A549 (cell line): ENCODE measurements around the gene CYP19A1. TPM values are rescaled to one million over a fixed set of nuclear protein-coding genes. Genes with fewer than 3 reads are reported as not detected.

Experiments used
- ATAC-seq, 2 experiments: fragments of 200-7000 bp in 1 of 2; fragments of >200 bp in 1 of 2; cut with Nextera tagmentation in 1 of 2; cut with Tn5 transposase in 1 of 2; 3 replicates each; pipeline versions ENCODE4 v1.8.0 to v1.9.1; 2018 to 2020; ENCODE audit warnings: mild to moderate bottlenecking in 1 of 2, moderate library complexity in 1 of 2
- CTCF ChIA-PET: fragments of 300-600 bp; sonication (Branson Sonifier 250); formaldehyde crosslinking; extraction: SDS; loops from one replicate; lab custom pipeline; 2021; ENCODE audit warnings: antibody characterized with exemption, inconsistent platforms; lab: Yijun Ruan, JAX
- POLR2A ChIA-PET: fragments of 350-600 bp; formaldehyde crosslinking; extraction: SDS; loops from one replicate; lab custom pipeline; 2021; ENCODE audit warnings: antibody characterized with exemption, inconsistent platforms; lab: Yijun Ruan, JAX
- DNase-seq, 2 experiments: peaks; one replicate each; pipeline versions ENCODE4 v3.0.0 to v3.0.0-alpha.2; 2011 to 2016; ENCODE audit warnings: low read depth in 1 of 2, low spot score in 1 of 2
- FAIRE-seq: peaks from 2 replicates; lab custom pipeline; 2011; peaks lifted over from hg19 to GRCh38; lab: Jason Lieb, UNC
- H3K27ac ChIP-seq, 2 experiments: fragments of >200 bp; sonication (Bioruptor Twin); formaldehyde crosslinking; 3 replicates each; pipeline ENCODE4 v1.5.1; 2016 to 2017
- H3K4me1 ChIP-seq: fragments of >200 bp; sonication (Bioruptor Twin); formaldehyde crosslinking; 3 replicates; pipeline ENCODE4 v1.6.1; 2016
- H3K4me2 ChIP-seq: fragments of >200 bp; sonication (Bioruptor Twin); formaldehyde crosslinking; 3 replicates; pipeline ENCODE4 v1.6.1; 2016
- H3K4me3 ChIP-seq: fragments of >200 bp; sonication (Bioruptor Twin); formaldehyde crosslinking; 3 replicates; pipeline ENCODE4 v1.5.1; 2016
- H3K9me3 ChIP-seq: fragments of >200 bp; sonication (Bioruptor Twin); formaldehyde crosslinking; 3 replicates; pipeline ENCODE4 v1.6.1; 2016
- CBX2 ChIP-seq: fragments of 200-600 bp; sonication (generic); IDR thresholded peaks from 2 replicates; pipeline ENCODE4 v1.6.1; 2016; ENCODE audit warnings: low read depth, mild to moderate bottlenecking, borderline replicate concordance
- CHD4 ChIP-seq: fragments of 200-600 bp; sonication (generic); IDR thresholded peaks from 2 replicates; pipeline ENCODE4 v1.6.1; 2016; ENCODE audit warnings: antibody characterized with exemption, mild to moderate bottlenecking, borderline replicate concordance
- EHF ChIP-seq: fragments of 250-450 bp; sonication (Bioruptor Pico); IDR thresholded peaks from 2 replicates; pipeline ENCODE4 v1.5.0; 2020; ENCODE audit warnings: mild to moderate bottlenecking
- FOSL2 ChIP-seq, 2 experiments: fragments of 450-650 bp in 1 of 2; fragments of >200 bp in 1 of 2; sonication (Bioruptor Twin) in 1 of 2; formaldehyde crosslinking; IDR thresholded peaks; 2 replicates each; pipeline versions ENCODE4 v1.5.0 to v1.6.1; 2016 to 2020; ENCODE audit warnings: mild to moderate bottlenecking in 1 of 2, moderate library complexity in 1 of 2
- HEYL ChIP-seq: fragments of 250-450 bp; sonication (Bioruptor Pico); IDR thresholded peaks from 2 replicates; pipeline ENCODE4 v1.8.0; 2021; ENCODE audit warnings: mild to moderate bottlenecking, moderate library complexity
- HOXB13 ChIP-seq: fragments of 250-450 bp; sonication (Bioruptor Pico); IDR thresholded peaks from 2 replicates; pipeline ENCODE4 v1.5.0; 2020; ENCODE audit warnings: low read depth, mild to moderate bottlenecking, moderate library complexity
- HOXB5 ChIP-seq: fragments of 250-450 bp; sonication (Bioruptor Pico); IDR thresholded peaks from 2 replicates; pipeline ENCODE4 v1.5.0; 2020; ENCODE audit warnings: mild to moderate bottlenecking, moderate library complexity
- JUN ChIP-seq, 2 experiments: fragments of >200 bp; sonication (Bioruptor Twin); formaldehyde crosslinking; IDR thresholded peaks; 2 replicates in 1 of 2; 3 replicates in 1 of 2; pipeline ENCODE4 v1.6.1; 2016 to 2017
- JUNB ChIP-seq: fragments of >200 bp; sonication (Bioruptor Twin); formaldehyde crosslinking; IDR thresholded peaks from 2 replicates; pipeline ENCODE4 v1.6.1; 2016
- MAFK ChIP-seq: fragments of 450-650 bp; IDR thresholded peaks from 2 replicates; pipeline ENCODE4 v1.6.1; 2014; ENCODE audit not compliant: partially characterized antibody
- PHF8 ChIP-seq: fragments of 200-600 bp; sonication (generic); IDR thresholded peaks from 2 replicates; pipeline ENCODE4 v1.6.1; 2016; ENCODE audit warnings: low read depth, mild to moderate bottlenecking, antibody characterized with exemption, moderate library complexity, borderline replicate concordance
- POLR2AphosphoS2 ChIP-seq: conservative IDR thresholded peaks from 2 replicates; pipeline ENCODE4 v1.6.1; 2012; ENCODE audit warnings: low read length, improper control_type of control experiment, inconsistent platforms
- RAD21 ChIP-seq, 2 experiments: fragments of >200 bp in 1 of 2; sonication (Bioruptor Twin) in 1 of 2; formaldehyde crosslinking in 1 of 2; IDR thresholded peaks in 1 of 2; conservative IDR thresholded peaks in 1 of 2; 2 replicates in 1 of 2; 3 replicates in 1 of 2; pipeline ENCODE4 v1.6.1; 2012 to 2018; ENCODE audit warnings: inconsistent platforms in 1 of 2
- RCOR1 ChIP-seq: fragments of 150-350 bp; IDR thresholded peaks from 2 replicates; pipeline ENCODE4 v1.6.1; 2014; ENCODE audit warnings: antibody characterized with exemption, low read length, low read depth
- SREBF2 ChIP-seq: fragments of 450-650 bp; IDR thresholded peaks from 2 replicates; pipeline ENCODE4 v1.6.1; 2014; ENCODE audit warnings: mild to moderate bottlenecking, moderate library complexity
- TFCP2L1 ChIP-seq: fragments of 250-450 bp; sonication (Bioruptor Pico); IDR thresholded peaks from 2 replicates; pipeline ENCODE4 v1.5.0; 2021; ENCODE audit warnings: mild to moderate bottlenecking
- ZNF302 ChIP-seq: fragments of 250-450 bp; sonication (Bioruptor Pico); IDR thresholded peaks from 2 replicates; pipeline ENCODE4 v1.9.0; 2021; ENCODE audit warnings: inconsistent platforms, mild to moderate bottlenecking, moderate library complexity
- WGBS: methylation state at CpG from one replicate; pipeline ENCODE4 v1.1.6; 2017; ENCODE audit errors: missing lambda C conversion rate; 5-methylcytosine and 5-hydroxymethylcytosine counted together
- polyA plus RNA-seq, 4 experiments: library from polyadenylated mRNA; depleted of rRNA in 3 of 4; stranded (reverse); fragments of >200 nt; fragmentation: RNase III in 1 of 4; extraction: RNeasy Plus Mini Kit Qiagen cat#74134 plus additional on column Dnase treatment in 1 of 4; gene quantifications; 2 replicates in 3 of 4; 3 replicates in 1 of 4; pipeline ENCODE4 v1.2.3, GENCODE V29; 2011 to 2017
- TF ChIP-seq, protein P1 (sequence below): fragments of 250-450 bp; sonication (Bioruptor Pico); IDR thresholded peaks from 2 replicates; pipeline ENCODE4 v1.5.0; 2020; ENCODE audit warnings: low read depth, mild to moderate bottlenecking, moderate library complexity

CYP19A1 gene
- polyA plus RNA-seq, 2 of the 4 experiments (the other 2 are of a cell fraction), result 0.36 TPM; not detected in 1

DNA sequence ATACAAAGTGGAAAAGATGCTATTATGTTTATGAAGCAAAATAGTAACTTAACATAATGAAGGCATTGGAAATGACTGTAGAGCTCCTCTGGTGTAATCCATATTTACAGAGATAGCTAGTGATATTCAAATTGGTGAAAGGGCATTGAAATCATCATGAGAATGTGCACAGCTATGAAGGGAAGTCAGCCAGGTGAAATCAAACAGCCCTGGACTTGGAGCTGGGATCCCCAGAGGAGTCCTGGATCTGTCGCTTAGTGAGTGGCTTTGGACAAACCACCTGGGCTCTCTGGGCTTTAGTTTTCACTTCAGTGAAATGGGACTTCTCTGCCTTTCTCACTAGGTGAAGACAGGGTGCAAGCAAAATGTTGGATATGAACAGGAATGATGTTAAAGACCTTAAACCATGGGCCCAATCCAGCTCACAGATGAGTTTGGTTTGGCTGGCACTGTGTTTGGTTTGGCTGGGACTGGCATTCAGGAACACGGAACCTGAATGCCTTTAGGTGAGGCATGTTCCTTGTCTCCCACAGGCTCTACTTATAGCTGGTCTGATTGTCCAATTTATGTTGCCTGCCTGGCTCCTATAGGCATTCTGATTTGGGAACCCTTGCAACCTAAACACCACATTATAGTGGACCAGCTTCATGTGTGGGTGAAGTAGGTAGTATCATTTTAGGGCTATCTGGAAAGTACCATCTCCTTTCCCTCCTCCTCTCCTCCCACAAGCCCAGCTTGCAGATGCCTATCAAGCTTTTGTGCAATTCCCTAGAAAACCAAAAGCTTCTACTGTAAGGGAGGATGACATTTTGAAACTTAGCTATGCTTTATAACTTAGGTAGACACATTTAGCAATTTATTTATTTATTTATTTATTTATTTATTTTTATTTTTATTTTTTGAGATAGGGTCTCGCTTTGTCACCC, 133.1 kb downstream of the CYP19A1 start:
- no peak for TF ChIP-seq MAFK
- no peak for TF ChIP-seq SREBF2
- TF ChIP-seq EHF (CRISPR knock-in tag), result no peak
- TF ChIP-seq RAD21 (conservative IDR thresholded peaks at IDR 0.05 in 1 of 2, IDR thresholded peaks at IDR 0.05 in 1 of 2), result no peak
- no peak for TF ChIP-seq ZNF302
- TF ChIP-seq PHF8, result no peak
- TF ChIP-seq HOXB13 (CRISPR knock-in tag), result no peak
- no peak overlapping the region for H3K4me3 ChIP-seq
- 41% methylated on average over 3 of the region's 3 CpGs for WGBS
- H3K27ac ChIP-seq, result no peak overlapping the region
- ChIA-PET POLR2A (no interaction called here), CTCF (interaction anchor here (0.7 to 7.8 kb wide), 9 partner anchors 9 to 197 kb away, joined by 3 to 74 read pairs (median 10); no protein-coding TSS in a partner anchor)
- no peak for ATAC-seq
- H3K9me3 ChIP-seq, result no peaks in the 10 kb centered on the region
- H3K4me1 ChIP-seq, result 0 out of 3 replicates have a peak, but pooled peaks cover 12% of the 10 kb centered on the region
- DNase-seq, result no peak
- H3K4me2 ChIP-seq, result no peak overlapping the region
- FAIRE-seq, result no peak

DNA sequence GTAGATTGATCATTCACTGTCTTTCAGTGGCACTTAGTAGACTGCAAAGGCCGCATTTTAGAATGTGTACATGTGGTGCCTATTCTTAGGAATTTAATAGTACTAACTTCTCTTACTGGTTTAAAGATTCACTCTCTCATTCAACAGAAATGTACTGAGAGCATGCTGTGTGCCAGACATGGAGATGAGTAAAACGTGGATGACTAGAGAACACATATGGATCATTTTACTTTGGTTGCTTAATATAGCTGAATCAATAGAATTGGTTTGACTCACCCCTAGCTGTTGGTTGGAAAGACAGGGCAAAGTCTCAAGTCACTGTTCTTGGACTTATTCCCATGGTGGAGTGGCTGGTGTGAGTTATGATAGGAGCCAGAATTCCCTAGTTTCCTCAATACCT, 134.6 kb downstream of the CYP19A1 start:
- 0 out of 2 replicates have a peak, but pooled peaks have one; percentile 7 for TF ChIP-seq FOSL2 (IDR thresholded peaks at IDR 0.05)
- TF ChIP-seq FOSL2 (CRISPR knock-in tag; IDR thresholded peaks at IDR 0.05), result no peak
- TF ChIP-seq JUNB, result peak; percentile 47; the same call in 1 of the 2 replicates
- no peak for TF ChIP-seq POLR2AphosphoS2
- TF ChIP-seq HOXB5 (CRISPR knock-in tag), result no peak
- TF ChIP-seq, all 56 proteins: peak for 2

DNA sequence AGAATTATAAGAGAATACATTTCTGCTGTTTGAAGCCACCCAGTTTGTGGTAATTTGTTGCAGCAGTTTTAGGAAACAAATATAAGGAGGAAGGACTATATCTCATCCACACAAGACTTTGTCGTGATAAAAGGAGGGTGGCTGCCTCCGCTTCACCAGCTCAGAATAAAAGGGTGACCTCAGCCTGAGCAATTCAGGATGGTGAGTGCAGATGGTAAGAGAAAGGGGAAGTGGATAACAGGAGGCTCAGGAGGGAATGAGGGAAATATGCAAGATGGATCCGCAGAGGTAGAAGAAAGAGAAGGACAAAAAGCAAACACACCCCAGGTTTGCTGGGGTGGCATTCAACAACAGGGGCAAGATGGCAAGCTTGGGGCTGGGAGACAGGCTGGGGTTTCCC, 135.6 kb downstream of the CYP19A1 start:
- no peak for ATAC-seq
- ChIA-PET CTCF (interaction anchor here (0.8 to 6.3 kb wide), 5 partner anchors 10 to 179 kb away, joined by 3 to 74 read pairs (median 3); no protein-coding TSS in a partner anchor), POLR2A (no interaction called here)
- WGBS, result 71% methylated on average over 3 of the region's 3 CpGs
- 0 out of 3 replicates have a peak, but pooled peaks cover 12% of the 10 kb centered on the region for H3K4me1 ChIP-seq
- H3K9me3 ChIP-seq, result no peaks in the 10 kb centered on the region
- no peak overlapping the region for H3K4me3 ChIP-seq
- no peak for DNase-seq
- TF ChIP-seq POLR2AphosphoS2, result no peak
- no peak for TF ChIP-seq ZNF302
- TF ChIP-seq SREBF2, result no peak
- no peak for TF ChIP-seq RCOR1
- TF ChIP-seq TFCP2L1 (CRISPR knock-in tag), result no peak
- no peak overlapping the region; a peak in 1 of 6 replicates for H3K27ac ChIP-seq
- no peak overlapping the region for H3K4me2 ChIP-seq
- FAIRE-seq, result no peak

More for the DNA sequence above, 134.6 kb downstream of the CYP19A1 start:
- ChIA-PET POLR2A (no interaction called here), CTCF (interaction anchor here (4.5 to 7.8 kb wide), 3 partner anchors 11 to 178 kb away, joined by 18 to 74 read pairs (median 53); no protein-coding TSS in a partner anchor)
- ATAC-seq (peak; percentile 51 to 66; a peak in 5 of 6 replicates), DNase-seq (peak in 1 of 2 experiments; percentile 19), FAIRE-seq (no peak)
- no peaks in the 10 kb centered on the region for H3K9me3 ChIP-seq
- H3K4me1 ChIP-seq, result 0 out of 3 replicates have a peak, but pooled peaks cover 12% of the 10 kb centered on the region
- 23% methylated on average over 2 of the region's 2 CpGs for WGBS
- H3K4me2 ChIP-seq, result peak overlapping the region; percentile 32; the same call in 2 of the 3 replicates
- no peak overlapping the region for H3K27ac ChIP-seq
- H3K4me3 ChIP-seq, result no peak overlapping the region

GRCh38 chr15:51201581-51201980, 136.8 kb downstream of the CYP19A1 start:
- H3K4me3 ChIP-seq, result no peak overlapping the region
- H3K4me1 ChIP-seq, result 0 out of 3 replicates have a peak, but pooled peaks cover 12% of the 10 kb centered on the region
- no peak for DNase-seq
- H3K9me3 ChIP-seq, result no peaks in the 10 kb centered on the region
- no peak for FAIRE-seq
- no peak for ATAC-seq
- ChIA-PET CTCF (interaction anchor here (0.9 to 6.3 kb wide), 3 partner anchors 9 to 298 kb away, joined by 3 to 74 read pairs (median 3); no protein-coding TSS in a partner anchor), POLR2A (no interaction called here)
- WGBS, result 64% methylated on average over 5 of the region's 5 CpGs
- H3K27ac ChIP-seq, result no peak overlapping the region
- no peak overlapping the region for H3K4me2 ChIP-seq
- TF ChIP-seq JUN (IDR thresholded peaks at IDR 0.05) (no peak), CBX2 (no peak), HEYL (no peak), CHD4 (no peak)
- TF ChIP-seq, protein P1, sequence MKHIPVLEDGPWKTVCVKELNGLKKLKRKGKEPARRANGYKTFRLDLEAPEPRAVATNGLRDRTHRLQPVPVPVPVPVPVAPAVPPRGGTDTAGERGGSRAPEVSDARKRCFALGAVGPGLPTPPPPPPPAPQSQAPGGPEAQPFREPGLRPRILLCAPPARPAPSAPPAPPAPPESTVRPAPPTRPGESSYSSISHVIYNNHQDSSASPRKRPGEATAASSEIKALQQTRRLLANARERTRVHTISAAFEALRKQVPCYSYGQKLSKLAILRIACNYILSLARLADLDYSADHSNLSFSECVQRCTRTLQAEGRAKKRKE (CRISPR knock-in tag), result no peak
